A673 (cell line): ENCODE data around the gene ELP4. TPM values are rescaled to one million over a fixed set of nuclear protein-coding genes. Genes with fewer than 3 reads are reported as not detected.
"Not testable (repeated sequence)": the region's sequence is repeated elsewhere in the genome, so short reads cannot be mapped to it uniquely, and the experiment has no call there.

ENCODE experiments used
- BruUV-seq: library from RNA; stranded (reverse); fragments of 400-500 nt; replicated peaks from 2 replicates; lab custom pipeline; 2021; lab: Mats Ljungman, UMichigan
- CTCF ChIA-PET: fragments of 300-600 bp; sonication (Branson Sonifier 250); formaldehyde crosslinking; loops from one replicate; lab custom pipeline; 2022; ENCODE audit warnings: antibody characterized with exemption; lab: Charles Lee
- POLR2A ChIA-PET: fragments of 300-600 bp; sonication (Branson Sonifier 250); formaldehyde crosslinking; loops from one replicate; lab custom pipeline; 2022; ENCODE audit warnings: antibody characterized with exemption; ENCODE audit not compliant: low non-redundant PET; lab: Charles Lee
- DNase-seq: peaks from one replicate; pipeline ENCODE4 v3.0.0-alpha.2; 2015; ENCODE audit warnings: low spot score
- H3K27ac ChIP-seq: fragments of 200-600 bp; sonication (generic); 2 replicates; pipeline ENCODE4 v1.5.1; 2016; ENCODE audit warnings: mixed run types, low read depth, mild to moderate bottlenecking, mixed read lengths, antibody characterized with exemption, low read length; ENCODE audit not compliant: poor library complexity, severe bottlenecking
- H3K27me3 ChIP-seq: fragments of 200-600 bp; sonication (generic); replicated peaks from 2 replicates; pipeline ENCODE4 v1.6.1; 2017; ENCODE audit warnings: mixed run types, low read depth, mild to moderate bottlenecking, mixed read lengths, antibody characterized with exemption, low read length; ENCODE audit not compliant: insufficient read depth, poor library complexity
- H3K36me3 ChIP-seq: fragments of 200-600 bp; sonication (generic); 2 replicates; pipeline ENCODE4 v1.6.1; 2016; ENCODE audit warnings: mixed run types, mild to moderate bottlenecking, mixed read lengths, antibody characterized with exemption, low read length; ENCODE audit not compliant: insufficient read depth, poor library complexity, severe bottlenecking
- H3K4me1 ChIP-seq: fragments of 200-600 bp; sonication (generic); 2 replicates; pipeline ENCODE4 v1.6.1; 2017; ENCODE audit warnings: mixed run types, mild to moderate bottlenecking, mixed read lengths, antibody characterized with exemption, low read length; ENCODE audit not compliant: insufficient read depth, poor library complexity, severe bottlenecking
- H3K4me3 ChIP-seq: fragments of 200-600 bp; sonication (generic); 2 replicates; pipeline ENCODE4 v1.5.1; 2016; ENCODE audit warnings: low read depth, mixed run types, mild to moderate bottlenecking, mixed read lengths, low read length; ENCODE audit not compliant: poor library complexity, severe bottlenecking
- H3K9me3 ChIP-seq: fragments of 200-600 bp; sonication (generic); 2 replicates; pipeline ENCODE4 v1.6.1; 2016; ENCODE audit warnings: mixed run types, low read depth, mild to moderate bottlenecking, mixed read lengths, antibody characterized with exemption, low read length; ENCODE audit not compliant: poor library complexity, severe bottlenecking
- EZH2 ChIP-seq: fragments of 200-600 bp; sonication (generic); IDR thresholded peaks from 2 replicates; pipeline ENCODE4 v1.6.1; 2017; ENCODE audit warnings: borderline replicate concordance, low read depth, mild to moderate bottlenecking, mixed read lengths, antibody characterized with exemption, low read length; ENCODE audit not compliant: poor library complexity, severe bottlenecking
- intact Hi-C: fragments of 100-400 bp; cut with micrococcal nuclease; formaldehyde crosslinking; loops from one replicate; pipeline ENCODE4 v1.10.0; 2022; ENCODE audit not compliant: unreplicated experiment
- total RNA-seq: library from RNA; stranded (reverse); gene quantifications from 2 replicates; pipeline ENCODE4 v1.2.3, GENCODE V29; 2021
- TF ChIP-seq, protein P1 (sequence below): fragments of 300-800, 200-600 bp; sonication (generic); conservative IDR thresholded peaks from 2 replicates; pipeline ENCODE4 v1.5.1; 2017; ENCODE audit warnings: low read depth, mild to moderate bottlenecking, antibody characterized with exemption, low read length, moderate library complexity, mixed read lengths

ELP4 gene
- total RNA-seq, 1 experiment from 2014 or later, result 49.4 TPM

- Histone ChIP-seq H3K4me3 (no peak overlapping the region), H3K27me3 (no peaks in the 10 kb centered on the region), H3K9me3 (peaks cover 11% of the 10 kb centered on the region), H3K27ac (no peak overlapping the region), H3K36me3 (peaks cover 5% of the 10 kb centered on the region), H3K4me1 (no peaks in the 10 kb centered on the region)
- POLR2A ChIA-PET, result no interaction called here
- BruUV-seq, result no TSS peak
- CTCF ChIA-PET, result interaction anchor here (0.8 kb wide), 1 partner anchor 466 kb away, joined by 6 read pairs; no protein-coding TSS in a partner anchor
- TF ChIP-seq EZH2, result no peak
- TF ChIP-seq, protein P1, sequence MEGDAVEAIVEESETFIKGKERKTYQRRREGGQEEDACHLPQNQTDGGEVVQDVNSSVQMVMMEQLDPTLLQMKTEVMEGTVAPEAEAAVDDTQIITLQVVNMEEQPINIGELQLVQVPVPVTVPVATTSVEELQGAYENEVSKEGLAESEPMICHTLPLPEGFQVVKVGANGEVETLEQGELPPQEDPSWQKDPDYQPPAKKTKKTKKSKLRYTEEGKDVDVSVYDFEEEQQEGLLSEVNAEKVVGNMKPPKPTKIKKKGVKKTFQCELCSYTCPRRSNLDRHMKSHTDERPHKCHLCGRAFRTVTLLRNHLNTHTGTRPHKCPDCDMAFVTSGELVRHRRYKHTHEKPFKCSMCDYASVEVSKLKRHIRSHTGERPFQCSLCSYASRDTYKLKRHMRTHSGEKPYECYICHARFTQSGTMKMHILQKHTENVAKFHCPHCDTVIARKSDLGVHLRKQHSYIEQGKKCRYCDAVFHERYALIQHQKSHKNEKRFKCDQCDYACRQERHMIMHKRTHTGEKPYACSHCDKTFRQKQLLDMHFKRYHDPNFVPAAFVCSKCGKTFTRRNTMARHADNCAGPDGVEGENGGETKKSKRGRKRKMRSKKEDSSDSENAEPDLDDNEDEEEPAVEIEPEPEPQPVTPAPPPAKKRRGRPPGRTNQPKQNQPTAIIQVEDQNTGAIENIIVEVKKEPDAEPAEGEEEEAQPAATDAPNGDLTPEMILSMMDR, result no peak
- intact Hi-C loops, result no loop called here
- no peak for DNase-seq
Measured at GRCh38 chr11:31492320-31492913, 17.1 kb upstream of the ELP4 start.

GRCh38 chr11:31493235-31493634 lies 16.3 kb upstream of the ELP4 start:
- no peak overlapping the region for H3K27ac ChIP-seq
- intact Hi-C loops, result no loop called here
- peaks cover 5% of the 10 kb centered on the region for H3K36me3 ChIP-seq
- POLR2A ChIA-PET, result no interaction called here
- no peaks in the 10 kb centered on the region for H3K4me1 ChIP-seq
- TF ChIP-seq, protein P1, result no peak
- no peak for TF ChIP-seq EZH2
- H3K27me3 ChIP-seq, result no peaks in the 10 kb centered on the region
- BruUV-seq, result no TSS peak
- H3K4me3 ChIP-seq, result no peak overlapping the region
- peaks cover 11% of the 10 kb centered on the region for H3K9me3 ChIP-seq
- CTCF ChIA-PET, result no interaction called here
- no peak for DNase-seq

DNA sequence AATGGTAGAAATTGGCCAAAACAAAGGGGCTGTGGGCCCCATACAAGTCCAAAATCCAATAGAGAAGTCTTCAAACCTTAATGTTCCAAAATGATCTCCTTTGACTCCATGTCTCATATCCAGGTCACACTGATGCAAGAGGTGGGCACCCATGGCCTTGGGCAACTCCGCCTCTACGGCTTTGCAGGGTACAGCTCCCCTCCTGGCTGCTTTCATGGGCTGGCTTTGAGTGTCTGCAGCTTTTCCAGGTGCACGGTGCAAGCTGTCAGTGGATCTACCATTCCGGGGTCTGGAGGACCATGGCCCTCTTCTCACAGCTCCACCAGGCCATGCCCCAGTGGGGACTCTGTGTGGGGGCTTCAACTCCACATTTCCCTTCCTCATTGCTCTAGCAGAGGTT lies 15.8 kb upstream of the ELP4 start:
- POLR2A ChIA-PET, CTCF ChIA-PET, BruUV-seq, H3K4me3 ChIP-seq, H3K27me3 ChIP-seq, H3K36me3 ChIP-seq, intact Hi-C loops, DNase-seq, H3K4me1 ChIP-seq, H3K27ac ChIP-seq: not testable (repeated sequence)
- peaks cover 11% of the 10 kb centered on the region for H3K9me3 ChIP-seq
